ENCODE results near the gene ATP8B3. TPM values are rescaled to one million over a fixed set of nuclear protein-coding genes. Genes with fewer than 3 reads are reported as not detected.

Gene ATP8B3
- total and polyA plus RNA-seq, 2 of the 13 experiments (the other 11 are each of a cell fraction or from before 2014, with no cell fraction given), result 2.6 to 5.9 TPM

GRCh38 chr19:1829958-1830357 lies 17.9 kb upstream of the ATP8B3 start:
- no peak for DNase-seq (ENCODE audit: low spot score)
- Histone ChIP-seq H4K20me1 (ENCODE audit: insufficient read depth, low read length) (0 out of 2 replicates have a peak, but pooled peaks cover 3% of the 10 kb centered on the region), H3K9ac (ENCODE audit: insufficient read depth, low read depth, low read length) (no peak overlapping the region), H3K36me3 (replicated peaks in 1 of 2; ENCODE audit: control insufficient read depth in 1 of 2, insufficient read depth in 2 of 2, low read length in 2 of 2) (peaks cover 4 to 17% of the 10 kb centered on the region in 2 experiments; a peak in 3 of 5 replicates), H2AFZ (ENCODE audit: low read length) (no peak overlapping the region), H3K27ac (ENCODE audit: extremely low read length, insufficient read depth, low read length) (no peak overlapping the region), H3K4me3 (replicated peaks in 1 of 3; ENCODE audit: insufficient read depth in 1 of 3, low read depth in 2 of 3, low read length in 3 of 3) (no peak overlapping the region), H3K4me1 (ENCODE audit: insufficient read depth, low read length) (no peaks in the 10 kb centered on the region), H3K27me3 (ENCODE audit: control insufficient read depth in 1 of 2, insufficient read depth in 2 of 2, low read length in 2 of 2) (no peaks in the 10 kb centered on the region), H3K4me2 (ENCODE audit: low read depth, low read length) (no peak overlapping the region), H3K79me2 (ENCODE audit: insufficient read depth, low read length) (peaks cover 6% of the 10 kb centered on the region), H3K9me3 (ENCODE audit: low read length) (no peaks in the 10 kb centered on the region)
- TF ChIP-seq U2AF2 (IDR thresholded peaks at IDR 0.05; ENCODE audit: low read depth, low read length) (no peak), SRSF9 (IDR thresholded peaks at IDR 0.05; ENCODE audit: borderline replicate concordance, insufficient read depth, low read depth, low read length, poor library complexity, severe bottlenecking) (no peak), ZNF777 (CRISPR knock-in tag; IDR thresholded peaks at IDR 0.05) (no peak), ZNF235 (CRISPR knock-in tag; IDR thresholded peaks at IDR 0.05; ENCODE audit: borderline replicate concordance) (no peak), NFE2L2 (IDR thresholded peaks at IDR 0.05; ENCODE audit: low read length) (no peak), TP53 (CRISPR knock-in tag; conservative IDR thresholded peaks at IDR 0.05) (no peak), ZNF546 (CRISPR knock-in tag; conservative IDR thresholded peaks at IDR 0.05) (no peak), HDAC2 (CRISPR knock-in tag; IDR thresholded peaks at IDR 0.05) (no peak), TSC22D2 (CRISPR knock-in tag; IDR thresholded peaks at IDR 0.05; ENCODE audit: borderline replicate concordance) (no peak), RARA (CRISPR knock-in tag; IDR thresholded peaks at IDR 0.05) (no peak), NFYC (CRISPR knock-in tag; IDR thresholded peaks at IDR 0.05) (no peak), KLF13 (CRISPR knock-in tag; IDR thresholded peaks at IDR 0.05) (no peak), CREBL2 (CRISPR knock-in tag; IDR thresholded peaks at IDR 0.05; ENCODE audit: borderline replicate concordance) (no peak)
- TF ChIP-seq, protein P1, sequence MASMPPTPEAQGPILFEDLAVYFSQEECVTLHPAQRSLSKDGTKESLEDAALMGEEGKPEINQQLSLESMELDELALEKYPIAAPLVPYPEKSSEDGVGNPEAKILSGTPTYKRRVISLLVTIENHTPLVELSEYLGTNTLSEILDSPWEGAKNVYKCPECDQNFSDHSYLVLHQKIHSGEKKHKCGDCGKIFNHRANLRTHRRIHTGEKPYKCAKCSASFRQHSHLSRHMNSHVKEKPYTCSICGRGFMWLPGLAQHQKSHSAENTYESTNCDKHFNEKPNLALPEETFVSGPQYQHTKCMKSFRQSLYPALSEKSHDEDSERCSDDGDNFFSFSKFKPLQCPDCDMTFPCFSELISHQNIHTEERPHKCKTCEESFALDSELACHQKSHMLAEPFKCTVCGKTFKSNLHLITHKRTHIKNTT (CRISPR knock-in tag; IDR thresholded peaks at IDR 0.05), result no peak
- TF ChIP-seq, protein P2, sequence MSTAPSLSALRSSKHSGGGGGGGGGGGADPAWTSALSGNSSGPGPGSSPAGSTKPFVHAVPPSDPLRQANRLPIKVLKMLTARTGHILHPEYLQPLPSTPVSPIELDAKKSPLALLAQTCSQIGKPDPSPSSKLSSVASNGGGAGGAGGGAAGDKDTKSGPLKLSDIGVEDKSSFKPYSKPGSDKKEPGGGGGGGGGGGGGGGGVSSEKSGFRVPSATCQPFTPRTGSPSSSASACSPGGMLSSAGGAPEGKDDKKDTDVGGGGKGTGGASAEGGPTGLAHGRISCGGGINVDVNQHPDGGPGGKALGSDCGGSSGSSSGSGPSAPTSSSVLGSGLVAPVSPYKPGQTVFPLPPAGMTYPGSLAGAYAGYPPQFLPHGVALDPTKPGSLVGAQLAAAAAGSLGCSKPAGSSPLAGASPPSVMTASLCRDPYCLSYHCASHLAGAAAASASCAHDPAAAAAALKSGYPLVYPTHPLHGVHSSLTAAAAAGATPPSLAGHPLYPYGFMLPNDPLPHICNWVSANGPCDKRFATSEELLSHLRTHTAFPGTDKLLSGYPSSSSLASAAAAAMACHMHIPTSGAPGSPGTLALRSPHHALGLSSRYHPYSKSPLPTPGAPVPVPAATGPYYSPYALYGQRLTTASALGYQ (CRISPR knock-in tag; IDR thresholded peaks at IDR 0.05), result no peak
- TF ChIP-seq, protein P3, sequence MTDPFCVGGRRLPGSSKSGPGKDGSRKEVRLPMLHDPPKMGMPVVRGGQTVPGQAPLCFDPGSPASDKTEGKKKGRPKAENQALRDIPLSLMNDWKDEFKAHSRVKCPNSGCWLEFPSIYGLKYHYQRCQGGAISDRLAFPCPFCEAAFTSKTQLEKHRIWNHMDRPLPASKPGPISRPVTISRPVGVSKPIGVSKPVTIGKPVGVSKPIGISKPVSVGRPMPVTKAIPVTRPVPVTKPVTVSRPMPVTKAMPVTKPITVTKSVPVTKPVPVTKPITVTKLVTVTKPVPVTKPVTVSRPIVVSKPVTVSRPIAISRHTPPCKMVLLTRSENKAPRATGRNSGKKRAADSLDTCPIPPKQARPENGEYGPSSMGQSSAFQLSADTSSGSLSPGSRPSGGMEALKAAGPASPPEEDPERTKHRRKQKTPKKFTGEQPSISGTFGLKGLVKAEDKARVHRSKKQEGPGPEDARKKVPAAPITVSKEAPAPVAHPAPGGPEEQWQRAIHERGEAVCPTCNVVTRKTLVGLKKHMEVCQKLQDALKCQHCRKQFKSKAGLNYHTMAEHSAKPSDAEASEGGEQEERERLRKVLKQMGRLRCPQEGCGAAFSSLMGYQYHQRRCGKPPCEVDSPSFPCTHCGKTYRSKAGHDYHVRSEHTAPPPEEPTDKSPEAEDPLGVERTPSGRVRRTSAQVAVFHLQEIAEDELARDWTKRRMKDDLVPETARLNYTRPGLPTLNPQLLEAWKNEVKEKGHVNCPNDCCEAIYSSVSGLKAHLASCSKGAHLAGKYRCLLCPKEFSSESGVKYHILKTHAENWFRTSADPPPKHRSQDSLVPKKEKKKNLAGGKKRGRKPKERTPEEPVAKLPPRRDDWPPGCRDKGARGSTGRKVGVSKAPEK (CRISPR knock-in tag; IDR thresholded peaks at IDR 0.05; ENCODE audit: borderline replicate concordance), result no peak
- ChIA-PET POLR2A (interaction anchor here (2.1 kb wide), 1 partner anchor 8 kb away, joined by 6 read pairs; no protein-coding TSS in a partner anchor), CTCF (ENCODE audit: low intra/inter-chr PET ratio, low total read pairs) (no interaction called here)
- intact Hi-C loops (cut with micrococcal nuclease; ENCODE audit: unreplicated experiment), result no loop called here
- in situ Hi-C loops (cut with HindIII; ENCODE audit: extremely low pct_ligation_motif_present, low pct_unique_long_range_greater_than_20kb), result no loop called here
- no TSS peak for BruUV-seq (replicated peaks)
- no peak for ATAC-seq
- no peak for FAIRE-seq
- WGBS (ENCODE audit: low lambda C conversion rate), result 95% methylated on average over 10 of the region's 11 CpGs
